Measurements from ENCODE around the gene CLEC9A. TPM values are rescaled to one million over a fixed set of nuclear protein-coding genes. Genes with fewer than 3 reads are reported as not detected.

Gene CLEC9A
- total and polyA plus RNA-seq, 2 experiments from 2014 or later = not detected

GRCh38 chr12:10067264-10067663, 36.8 kb downstream of the CLEC9A start:
- Histone ChIP-seq H3K4me1 (ENCODE audit: insufficient read depth) (peaks cover 18% of the 10 kb centered on the region), H3K36me3 (ENCODE audit: low read depth) (no peaks in the 10 kb centered on the region), H3K27me3 (replicated peaks; ENCODE audit: insufficient read depth) (no peaks in the 10 kb centered on the region), H3K4me3 (no peak overlapping the region), H4K20me1 (ENCODE audit: insufficient read depth) (no peaks in the 10 kb centered on the region), H3K9me3 (ENCODE audit: low read depth) (no peaks in the 10 kb centered on the region), H3K79me2 (ENCODE audit: insufficient read depth) (no peaks in the 10 kb centered on the region), H3F3A (ENCODE audit: insufficient read depth) (no peaks in the 10 kb centered on the region), H3K4me2 (ENCODE audit: unreplicated experiment) (no peak overlapping the region), H3K9me2 (ENCODE audit: insufficient read depth) (no peaks in the 10 kb centered on the region), H2AFZ (peak overlapping the region; percentile 73; the same call in 1 of the 2 replicates), H3K9ac (no peak overlapping the region), H3K27ac (no peak overlapping the region)
- in situ Hi-C loops (cut with MboI) = no loop called here
- no peak for DNase-seq
- no peak for TF ChIP-seq EZH2 (IDR thresholded peaks at IDR 0.05; ENCODE audit: insufficient read depth, poor library complexity, severe bottlenecking)
- no peak for TF ChIP-seq EZH2phosphoT487 (IDR thresholded peaks at IDR 0.05; ENCODE audit: insufficient read depth, low read depth)
- 70 to 79% methylated on average over 4 of the region's 4 CpGs for WGBS, 2 experiments (ENCODE audit: low coverage in 1 of 2, low lambda C conversion rate in 2 of 2, missing lambda C conversion rate in 2 of 2)

- Histone ChIP-seq H2AFZ (peak overlapping the region; percentile 73), H3K4me2 (ENCODE audit: unreplicated experiment) (peak overlapping the region; percentile 3)
- 37 to 39% methylated on average over 3 of the region's 3 CpGs for WGBS, 2 experiments (ENCODE audit: low coverage in 1 of 2, low lambda C conversion rate in 2 of 2, missing lambda C conversion rate in 2 of 2)
Observed at GRCh38 chr12:10067942-10068341, 37.5 kb downstream of the CLEC9A start.

GRCh38 chr12:10068644-10069043, 38.2 kb downstream of the CLEC9A start:
- Histone ChIP-seq H3K4me2 (ENCODE audit: unreplicated experiment) (peak overlapping the region; percentile 44), H3K27me3 (replicated peaks; ENCODE audit: insufficient read depth) (no peaks in the 10 kb centered on the region), H3K27ac (peak overlapping the region; percentile 60), H2AFZ (peak overlapping the region; percentile 73), H3K4me1 (ENCODE audit: insufficient read depth) (peaks cover 18% of the 10 kb centered on the region), H4K20me1 (ENCODE audit: insufficient read depth) (no peaks in the 10 kb centered on the region), H3K9me3 (ENCODE audit: low read depth) (no peaks in the 10 kb centered on the region), H3F3A (ENCODE audit: insufficient read depth) (no peaks in the 10 kb centered on the region), H3K79me2 (ENCODE audit: insufficient read depth) (no peaks in the 10 kb centered on the region), H3K36me3 (ENCODE audit: low read depth) (no peaks in the 10 kb centered on the region), H3K9ac (no peak overlapping the region), H3K9me2 (ENCODE audit: insufficient read depth) (no peaks in the 10 kb centered on the region), H3K4me3 (no peak overlapping the region)
- DNase-seq = peak; percentile 7
- TF ChIP-seq EZH2 (IDR thresholded peaks at IDR 0.05; ENCODE audit: insufficient read depth, poor library complexity, severe bottlenecking) (no peak), EZH2phosphoT487 (IDR thresholded peaks at IDR 0.05; ENCODE audit: insufficient read depth, low read depth) (no peak)
- WGBS, 2 experiments (ENCODE audit: low coverage in 1 of 2, low lambda C conversion rate in 2 of 2, missing lambda C conversion rate in 2 of 2) = 45 to 51% methylated on average over 1 of the region's 1 CpG
- in situ Hi-C loops (cut with MboI) = no loop called here

More at GRCh38 chr12:10067942-10068341, 37.5 kb downstream of the CLEC9A start:
- no peaks in the 10 kb centered on the region for H3K36me3 ChIP-seq (ENCODE audit: low read depth)
- TF ChIP-seq EZH2phosphoT487 (IDR thresholded peaks at IDR 0.05; ENCODE audit: insufficient read depth, low read depth) (no peak), EZH2 (IDR thresholded peaks at IDR 0.05; ENCODE audit: insufficient read depth, poor library complexity, severe bottlenecking) (no peak)
- no peaks in the 10 kb centered on the region for H3K79me2 ChIP-seq (ENCODE audit: insufficient read depth)
- H3K9me3 ChIP-seq (ENCODE audit: low read depth) = no peaks in the 10 kb centered on the region
- no peak overlapping the region for H3K9ac ChIP-seq
- no peaks in the 10 kb centered on the region for H3F3A ChIP-seq (ENCODE audit: insufficient read depth)
- H3K4me3 ChIP-seq = no peak overlapping the region
- H3K27ac ChIP-seq = no peak overlapping the region
- H4K20me1 ChIP-seq (ENCODE audit: insufficient read depth) = no peaks in the 10 kb centered on the region
- DNase-seq = no peak
- H3K4me1 ChIP-seq (ENCODE audit: insufficient read depth) = peaks cover 18% of the 10 kb centered on the region
- no peaks in the 10 kb centered on the region for H3K27me3 ChIP-seq (replicated peaks; ENCODE audit: insufficient read depth)
- H3K9me2 ChIP-seq (ENCODE audit: insufficient read depth) = no peaks in the 10 kb centered on the region
- in situ Hi-C loops (cut with MboI) = no loop called here

DNA sequence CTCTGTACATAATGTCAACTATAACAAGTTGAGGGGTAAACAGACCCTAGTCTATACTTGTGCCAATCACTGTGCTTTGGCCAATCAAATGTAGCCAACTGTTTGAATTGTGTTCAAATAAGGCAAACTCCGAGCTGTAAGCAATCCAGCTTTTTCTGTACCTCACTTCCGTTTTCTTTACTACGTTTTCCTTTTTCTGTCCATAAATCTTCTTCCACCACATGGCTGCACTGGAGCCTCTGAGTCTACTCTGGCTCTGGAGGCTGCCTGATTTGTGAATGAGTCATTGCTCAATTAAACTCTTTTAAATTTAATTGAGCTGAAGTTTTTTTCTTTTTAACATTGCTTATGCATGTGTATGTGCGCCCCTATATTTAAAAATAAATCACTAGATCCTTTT, 38.6 kb downstream of the CLEC9A start:
- Histone ChIP-seq H3K4me2 (ENCODE audit: unreplicated experiment) (peak overlapping the region; percentile 44), H3K27ac (peak overlapping the region; percentile 60), H3K4me1 (ENCODE audit: insufficient read depth) (peaks cover 18% of the 10 kb centered on the region), H3F3A (ENCODE audit: insufficient read depth) (no peaks in the 10 kb centered on the region), H3K27me3 (replicated peaks; ENCODE audit: insufficient read depth) (no peaks in the 10 kb centered on the region), H2AFZ (peak overlapping the region; percentile 73), H3K9me2 (ENCODE audit: insufficient read depth) (no peaks in the 10 kb centered on the region), H4K20me1 (ENCODE audit: insufficient read depth) (no peaks in the 10 kb centered on the region), H3K36me3 (ENCODE audit: low read depth) (no peaks in the 10 kb centered on the region), H3K9ac (peak overlapping the region; percentile 1; the same call in 1 of the 2 replicates), H3K79me2 (ENCODE audit: insufficient read depth) (no peaks in the 10 kb centered on the region), H3K9me3 (ENCODE audit: low read depth) (no peaks in the 10 kb centered on the region), H3K4me3 (no peak overlapping the region)
- in situ Hi-C loops (cut with MboI) = no loop called here
- 4 to 5% methylated on average over 4 of the region's 4 CpGs for WGBS, 2 experiments (ENCODE audit: low coverage in 1 of 2, low lambda C conversion rate in 2 of 2, missing lambda C conversion rate in 2 of 2)
- peak; percentile 86 for DNase-seq
- TF ChIP-seq EZH2phosphoT487 (IDR thresholded peaks at IDR 0.05; ENCODE audit: insufficient read depth, low read depth) (no peak), EZH2 (IDR thresholded peaks at IDR 0.05; ENCODE audit: insufficient read depth, poor library complexity, severe bottlenecking) (no peak)

DNA sequence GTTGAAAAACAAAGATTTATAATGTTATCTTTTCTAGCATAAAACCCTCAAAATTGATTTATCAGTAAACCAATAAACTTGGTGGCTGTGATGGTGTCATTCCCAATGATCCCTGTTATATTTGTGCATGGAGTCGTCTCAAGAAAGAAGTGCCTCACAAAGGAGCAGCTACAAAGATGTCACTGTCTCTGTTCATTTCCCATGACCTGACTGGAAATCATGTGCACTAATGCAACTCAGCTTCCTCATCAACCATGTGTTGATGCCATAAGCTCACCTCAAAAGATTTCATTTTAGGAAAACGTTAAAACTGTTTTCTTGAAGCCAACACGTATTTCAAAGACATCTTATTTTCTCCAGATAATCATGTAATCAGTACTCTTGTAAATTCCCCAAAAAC, 39.5 kb downstream of the CLEC9A start:
- no peak for TF ChIP-seq EZH2phosphoT487 (IDR thresholded peaks at IDR 0.05; ENCODE audit: insufficient read depth, low read depth)
- TF ChIP-seq EZH2 (IDR thresholded peaks at IDR 0.05; ENCODE audit: insufficient read depth, poor library complexity, severe bottlenecking) = no peak
- Histone ChIP-seq H2AFZ (0 out of 2 replicates have a peak overlapping the region, but pooled peaks have one; percentile 0), H3K9ac (no peak overlapping the region), H3K36me3 (ENCODE audit: low read depth) (no peaks in the 10 kb centered on the region), H3K4me1 (ENCODE audit: insufficient read depth) (peaks cover 18% of the 10 kb centered on the region), H4K20me1 (ENCODE audit: insufficient read depth) (no peaks in the 10 kb centered on the region), H3K27me3 (replicated peaks; ENCODE audit: insufficient read depth) (no peaks in the 10 kb centered on the region), H3K4me3 (no peak overlapping the region), H3F3A (ENCODE audit: insufficient read depth) (no peaks in the 10 kb centered on the region), H3K4me2 (ENCODE audit: unreplicated experiment) (no peak overlapping the region), H3K9me3 (ENCODE audit: low read depth) (no peaks in the 10 kb centered on the region), H3K79me2 (ENCODE audit: insufficient read depth) (no peaks in the 10 kb centered on the region), H3K27ac (no peak overlapping the region), H3K9me2 (ENCODE audit: insufficient read depth) (no peaks in the 10 kb centered on the region)
- WGBS, 2 experiments (ENCODE audit: low coverage in 1 of 2, low lambda C conversion rate in 2 of 2, missing lambda C conversion rate in 2 of 2) = 23 to 27% methylated on average over 3 of the region's 3 CpGs
- in situ Hi-C loops (cut with MboI) = no loop called here
- no peak for DNase-seq

Data from GM23248 (cell line).